SK-N-SH treated with all-trans-retinoic acid at 6 μM for 48 hours (cell line): ENCODE measurements around the gene CNTNAP2.

Source experiments
- BACH2 ChIP-seq: fragments of 250-450 bp; sonication (Bioruptor Pico); IDR thresholded peaks from 2 replicates; pipeline ENCODE4 v1.9.0; 2021; ENCODE audit warnings: mild to moderate bottlenecking, borderline replicate concordance
- PATZ1 ChIP-seq: fragments of 250-450 bp; sonication (Bioruptor Pico); IDR thresholded peaks from 2 replicates; pipeline ENCODE4 v1.8.0; 2020; ENCODE audit warnings: mild to moderate bottlenecking, moderate library complexity, borderline replicate concordance
- RARB ChIP-seq: fragments of 250-450 bp; sonication (Bioruptor Pico); IDR thresholded peaks from 2 replicates; pipeline ENCODE4 v1.8.0; 2021; ENCODE audit warnings: mild to moderate bottlenecking, moderate library complexity
- ZFP30 ChIP-seq: fragments of 450-650 bp; formaldehyde crosslinking; IDR thresholded peaks from 2 replicates; pipeline ENCODE4 v1.5.0; 2022; ENCODE audit warnings: mild to moderate bottlenecking, moderate library complexity
- ZNF565 ChIP-seq: fragments of 450-650 bp; formaldehyde crosslinking; conservative IDR thresholded peaks from 2 replicates; pipeline ENCODE4 v1.5.0; 2020; ENCODE audit warnings: low read depth, mild to moderate bottlenecking, moderate library complexity
- TF ChIP-seq, protein P1 (sequence below): fragments of 250-450 bp; sonication (Bioruptor Pico); IDR thresholded peaks from 2 replicates; pipeline ENCODE4 v1.5.1; 2020; ENCODE audit warnings: low read depth, mild to moderate bottlenecking, moderate library complexity
- TF ChIP-seq, protein P2 (sequence below): fragments of 250-450 bp; sonication (Bioruptor Pico); IDR thresholded peaks from 2 replicates; pipeline ENCODE4 v1.8.0; 2021; ENCODE audit warnings: low read depth, mild to moderate bottlenecking, moderate library complexity, borderline replicate concordance
- TF ChIP-seq, protein P3 (sequence below): fragments of 250-450 bp; sonication (Bioruptor Pico); IDR thresholded peaks from 2 replicates; pipeline ENCODE4 v1.5.1; 2021; ENCODE audit warnings: mild to moderate bottlenecking, moderate library complexity

- TF ChIP-seq ZNF565 (no peak), BACH2 (CRISPR knock-in tag) (no peak), PATZ1 (CRISPR knock-in tag) (no peak), RARB (CRISPR knock-in tag) (no peak), ZFP30 (CRISPR knock-in tag) (no peak)
- TF ChIP-seq, protein P1, sequence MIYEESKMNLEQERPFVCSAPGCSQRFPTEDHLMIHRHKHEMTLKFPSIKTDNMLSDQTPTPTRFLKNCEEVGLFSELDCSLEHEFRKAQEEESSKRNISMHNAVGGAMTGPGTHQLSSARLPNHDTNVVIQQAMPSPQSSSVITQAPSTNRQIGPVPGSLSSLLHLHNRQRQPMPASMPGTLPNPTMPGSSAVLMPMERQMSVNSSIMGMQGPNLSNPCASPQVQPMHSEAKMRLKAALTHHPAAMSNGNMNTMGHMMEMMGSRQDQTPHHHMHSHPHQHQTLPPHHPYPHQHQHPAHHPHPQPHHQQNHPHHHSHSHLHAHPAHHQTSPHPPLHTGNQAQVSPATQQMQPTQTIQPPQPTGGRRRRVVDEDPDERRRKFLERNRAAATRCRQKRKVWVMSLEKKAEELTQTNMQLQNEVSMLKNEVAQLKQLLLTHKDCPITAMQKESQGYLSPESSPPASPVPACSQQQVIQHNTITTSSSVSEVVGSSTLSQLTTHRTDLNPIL: no peak
- TF ChIP-seq, protein P2, sequence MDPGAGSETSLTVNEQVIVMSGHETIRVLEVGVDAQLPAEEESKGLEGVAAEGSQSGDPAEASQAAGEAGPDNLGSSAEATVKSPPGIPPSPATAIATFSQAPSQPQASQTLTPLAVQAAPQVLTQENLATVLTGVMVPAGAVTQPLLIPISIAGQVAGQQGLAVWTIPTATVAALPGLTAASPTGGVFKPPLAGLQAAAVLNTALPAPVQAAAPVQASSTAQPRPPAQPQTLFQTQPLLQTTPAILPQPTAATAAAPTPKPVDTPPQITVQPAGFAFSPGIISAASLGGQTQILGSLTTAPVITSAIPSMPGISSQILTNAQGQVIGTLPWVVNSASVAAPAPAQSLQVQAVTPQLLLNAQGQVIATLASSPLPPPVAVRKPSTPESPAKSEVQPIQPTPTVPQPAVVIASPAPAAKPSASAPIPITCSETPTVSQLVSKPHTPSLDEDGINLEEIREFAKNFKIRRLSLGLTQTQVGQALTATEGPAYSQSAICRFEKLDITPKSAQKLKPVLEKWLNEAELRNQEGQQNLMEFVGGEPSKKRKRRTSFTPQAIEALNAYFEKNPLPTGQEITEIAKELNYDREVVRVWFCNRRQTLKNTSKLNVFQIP (CRISPR knock-in tag): no peak
- TF ChIP-seq, protein P3, sequence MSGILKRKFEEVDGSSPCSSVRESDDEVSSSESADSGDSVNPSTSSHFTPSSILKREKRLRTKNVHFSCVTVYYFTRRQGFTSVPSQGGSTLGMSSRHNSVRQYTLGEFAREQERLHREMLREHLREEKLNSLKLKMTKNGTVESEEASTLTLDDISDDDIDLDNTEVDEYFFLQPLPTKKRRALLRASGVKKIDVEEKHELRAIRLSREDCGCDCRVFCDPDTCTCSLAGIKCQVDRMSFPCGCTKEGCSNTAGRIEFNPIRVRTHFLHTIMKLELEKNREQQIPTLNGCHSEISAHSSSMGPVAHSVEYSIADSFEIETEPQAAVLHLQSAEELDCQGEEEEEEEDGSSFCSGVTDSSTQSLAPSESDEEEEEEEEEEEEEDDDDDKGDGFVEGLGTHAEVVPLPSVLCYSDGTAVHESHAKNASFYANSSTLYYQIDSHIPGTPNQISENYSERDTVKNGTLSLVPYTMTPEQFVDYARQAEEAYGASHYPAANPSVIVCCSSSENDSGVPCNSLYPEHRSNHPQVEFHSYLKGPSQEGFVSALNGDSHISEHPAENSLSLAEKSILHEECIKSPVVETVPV (CRISPR knock-in tag): no peak
Observed at GRCh38 chr7:146591976-146592375, 475.4 kb downstream of the CNTNAP2 start.
